KMS-11 (cell line): ENCODE data around the gene RANBP17.

Experiments used
- H2AFZ ChIP-seq: fragments of 200-600 bp; sonication (generic); 2 replicates; pipeline ENCODE4 v1.6.1; 2016; ENCODE audit warnings: antibody characterized with exemption, mixed run types, low read depth
- H3K27ac ChIP-seq: fragments of 200-600 bp; sonication (generic); 2 replicates; pipeline ENCODE4 v1.6.1; 2016; ENCODE audit warnings: mild to moderate bottlenecking, mixed run types
- H3K27me3 ChIP-seq: fragments of 200-600 bp; sonication (generic); 2 replicates; pipeline ENCODE4 v1.6.1; 2017; ENCODE audit warnings: mild to moderate bottlenecking, low read depth, mixed run types, moderate library complexity; ENCODE audit not compliant: insufficient read depth
- H3K36me3 ChIP-seq: fragments of 200-600 bp; sonication (generic); 2 replicates; pipeline ENCODE4 v1.6.1; 2017; ENCODE audit warnings: mild to moderate bottlenecking, mixed run types; ENCODE audit not compliant: insufficient read depth
- H3K4me1 ChIP-seq: fragments of 200-600 bp; sonication (generic); 2 replicates; pipeline ENCODE4 v1.6.1; 2016; ENCODE audit warnings: mild to moderate bottlenecking, low read depth, mixed run types; ENCODE audit not compliant: poor library complexity, severe bottlenecking
- H3K4me2 ChIP-seq: fragments of 200-600 bp; sonication (generic); 2 replicates; pipeline ENCODE4 v1.7.0; 2016; ENCODE audit warnings: mild to moderate bottlenecking, mixed run types
- H3K4me3 ChIP-seq: fragments of 200-600 bp; sonication (generic); IDR thresholded peaks from 2 replicates; pipeline ENCODE4 v1.6.1; 2017; ENCODE audit warnings: low read depth, low read length, mixed read lengths; ENCODE audit not compliant: insufficient read depth
- H3K79me2 ChIP-seq: fragments of 200-600 bp; sonication (generic); 2 replicates; pipeline ENCODE4 v1.6.1; 2016; ENCODE audit warnings: low read depth, mixed run types; ENCODE audit not compliant: insufficient read depth
- H3K9ac ChIP-seq: fragments of 200-600 bp; sonication (generic); 2 replicates; pipeline ENCODE4 v1.6.1; 2016; ENCODE audit warnings: mild to moderate bottlenecking, mixed run types
- H4K20me1 ChIP-seq: fragments of 200-600 bp; sonication (generic); 2 replicates; pipeline ENCODE4 v1.6.1; 2016; ENCODE audit warnings: mild to moderate bottlenecking, mixed run types; ENCODE audit not compliant: insufficient read depth
- CTCF ChIP-seq: fragments of 200-600 bp; sonication (generic); conservative IDR thresholded peaks from 2 replicates; pipeline ENCODE4 v1.6.1; 2017; ENCODE audit warnings: low read depth, mild to moderate bottlenecking, antibody characterized with exemption, low read length, moderate library complexity, mixed read lengths

RANBP17 gene

GRCh38 chr5:171107669-171108068 is 245.9 kb downstream of the RANBP17 start:
- Histone ChIP-seq H2AFZ (no peak overlapping the region), H3K4me3 (no peak overlapping the region), H3K79me2 (no peaks in the 10 kb centered on the region), H3K4me2 (no peak overlapping the region), H4K20me1 (no peaks in the 10 kb centered on the region), H3K27ac (no peak overlapping the region), H3K9ac (no peak overlapping the region), H3K27me3 (no peaks in the 10 kb centered on the region), H3K36me3 (no peaks in the 10 kb centered on the region), H3K4me1 (no peaks in the 10 kb centered on the region)
- TF ChIP-seq CTCF = no peak

GRCh38 chr5:171115519-171115918 is 253.7 kb downstream of the RANBP17 start:
- Histone ChIP-seq H3K4me3 (no peak overlapping the region), H3K27ac (no peak overlapping the region), H4K20me1 (no peaks in the 10 kb centered on the region), H3K79me2 (no peaks in the 10 kb centered on the region), H3K9ac (no peak overlapping the region), H2AFZ (no peak overlapping the region), H3K4me1 (no peaks in the 10 kb centered on the region), H3K36me3 (no peaks in the 10 kb centered on the region), H3K4me2 (no peak overlapping the region), H3K27me3 (no peaks in the 10 kb centered on the region)
- TF ChIP-seq CTCF = no peak

GRCh38 chr5:171116719-171117118 is 254.9 kb downstream of the RANBP17 start:
- H3K79me2 ChIP-seq = no peaks in the 10 kb centered on the region
- no peaks in the 10 kb centered on the region for H3K27me3 ChIP-seq
- no peaks in the 10 kb centered on the region for H3K36me3 ChIP-seq
- H3K27ac ChIP-seq = no peak overlapping the region
- H3K9ac ChIP-seq = no peak overlapping the region
- TF ChIP-seq CTCF = no peak
- no peaks in the 10 kb centered on the region for H3K4me1 ChIP-seq
- H3K4me2 ChIP-seq = no peak overlapping the region
- H4K20me1 ChIP-seq = no peaks in the 10 kb centered on the region
- H3K4me3 ChIP-seq = no peak overlapping the region
- no peak overlapping the region for H2AFZ ChIP-seq

- no peak overlapping the region for H3K4me2 ChIP-seq
- H3K9ac ChIP-seq = no peak overlapping the region
- H3K27ac ChIP-seq = no peak overlapping the region
- H4K20me1 ChIP-seq = no peaks in the 10 kb centered on the region
- no peaks in the 10 kb centered on the region for H3K27me3 ChIP-seq
- H3K36me3 ChIP-seq = no peaks in the 10 kb centered on the region
- H3K79me2 ChIP-seq = no peaks in the 10 kb centered on the region
- no peak for TF ChIP-seq CTCF
- H2AFZ ChIP-seq = no peak overlapping the region
- no peaks in the 10 kb centered on the region for H3K4me1 ChIP-seq
- H3K4me3 ChIP-seq = no peak overlapping the region
Observed at GRCh38 chr5:171120986-171121622, 259.3 kb downstream of the RANBP17 start.
